SK-N-SH (cell line): ENCODE measurements around the gene C11orf65. TPM values are rescaled to one million over a fixed set of nuclear protein-coding genes. Genes with fewer than 3 reads are reported as not detected.

ENCODE experiments used
- CTCF ChIA-PET: fragments of 300-600, 350-600 bp; formaldehyde crosslinking; extraction: SDS; loops from one replicate; lab custom pipeline; 2021; lab: Yijun Ruan, JAX
- POLR2A ChIA-PET: fragments of 350-600 bp; sonication (Branson Sonifier 250); formaldehyde crosslinking; extraction: SDS; loops from one replicate; lab custom pipeline; 2020; ENCODE audit warnings: antibody characterized with exemption, inconsistent platforms; lab: Yijun Ruan, JAX
- DNase-seq: peaks from one replicate; pipeline ENCODE4 v3.0.0; 2012
- H2AFZ ChIP-seq: fragments of 200-600 bp; sonication (generic); 2 replicates; pipeline ENCODE4 v1.8.1; 2016; ENCODE audit warnings: antibody characterized with exemption, mild to moderate bottlenecking, low read depth
- H3F3A ChIP-seq: fragments of 200-600 bp; sonication (generic); replicated peaks from 2 replicates; pipeline ENCODE3; 2016; ENCODE audit warnings: antibody characterized with exemption, mild to moderate bottlenecking; ENCODE audit not compliant: insufficient read depth
- H3K27ac ChIP-seq, 2 experiments: fragments of 200-500 bp in 1 of 2; fragments of 200-600 bp in 1 of 2; sonication (Bioruptor generic) in 1 of 2; sonication (generic), shearing (Covaris generic) in 1 of 2; 2 replicates each; pipeline versions ENCODE4 v1.5.1 to v1.6.1; 2014 to 2016; ENCODE audit warnings: low read depth in 2 of 2, inconsistent platforms in 1 of 2, low read length in 1 of 2, mild to moderate bottlenecking in 1 of 2, mixed read lengths in 1 of 2
- H3K27me3 ChIP-seq: fragments of 200-600 bp; sonication (generic), shearing (Covaris generic); 2 replicates; pipeline ENCODE4 v1.6.1; 2016; ENCODE audit warnings: mixed run types; ENCODE audit not compliant: insufficient read depth
- H3K36me3 ChIP-seq, 2 experiments: fragments of 200-500 bp in 1 of 2; fragments of 200-600 bp in 1 of 2; sonication (Bioruptor generic) in 1 of 2; sonication (generic) in 1 of 2; replicated peaks in 1 of 2; 2 replicates each; pipeline versions ENCODE3 to v1.5.1; 2014 to 2016; ENCODE audit warnings: low read length in 1 of 2, mild to moderate bottlenecking in 1 of 2; ENCODE audit not compliant: insufficient read depth in 2 of 2, control insufficient read depth in 1 of 2
- H3K4me1 ChIP-seq, 2 experiments: fragments of 200-500 bp in 1 of 2; fragments of 200-600 bp in 1 of 2; sonication (Bioruptor generic) in 1 of 2; sonication (generic), shearing (Covaris generic) in 1 of 2; 2 replicates each; pipeline versions ENCODE4 v1.5.1 to v1.6.1; 2014 to 2016; ENCODE audit warnings: low read depth in 1 of 2, low read length in 1 of 2, mixed run types in 1 of 2; ENCODE audit not compliant: insufficient read depth in 2 of 2, control insufficient read depth in 1 of 2
- H3K4me2 ChIP-seq: fragments of 200-600 bp; sonication (generic), shearing (Covaris generic); 2 replicates; pipeline ENCODE4 v1.6.1; 2017; ENCODE audit warnings: mixed run types
- H3K4me3 ChIP-seq, 2 experiments: fragments of 200-500 bp in 1 of 2; fragments of 200-600 bp in 1 of 2; sonication (Bioruptor generic) in 1 of 2; sonication (generic), shearing (Covaris generic) in 1 of 2; 2 replicates each; pipeline versions ENCODE4 v1.5.1 to v1.8.1; 2014 to 2016; ENCODE audit warnings: low read depth in 2 of 2, inconsistent platforms in 1 of 2, low read length in 1 of 2, mild to moderate bottlenecking in 1 of 2, mixed read lengths in 1 of 2, moderate library complexity in 1 of 2
- H3K79me2 ChIP-seq: fragments of 200-600 bp; sonication (generic); 2 replicates; pipeline ENCODE4 v1.8.1; 2017; ENCODE audit warnings: mild to moderate bottlenecking; ENCODE audit not compliant: insufficient read depth
- H3K9ac ChIP-seq: fragments of 200-600 bp; sonication (generic); 2 replicates; pipeline ENCODE4 v1.6.1; 2017; ENCODE audit warnings: mixed run types
- H3K9me2 ChIP-seq: fragments of 200-600 bp; sonication (generic); 2 replicates; pipeline ENCODE4 v1.6.1; 2017; ENCODE audit warnings: mixed run types
- H3K9me3 ChIP-seq: fragments of 200-600 bp; sonication (generic); 2 replicates; pipeline ENCODE4 v1.6.1; 2017; ENCODE audit warnings: mixed run types, mild to moderate bottlenecking, moderate library complexity
- H4K20me1 ChIP-seq: fragments of 200-600 bp; sonication (generic); 2 replicates; pipeline ENCODE4 v1.6.1; 2017; ENCODE audit warnings: mild to moderate bottlenecking, mixed run types; ENCODE audit not compliant: insufficient read depth
- CTCF ChIP-seq: fragments of 200-600 bp; sonication (generic); IDR thresholded peaks from 2 replicates; pipeline ENCODE4 v1.6.1; 2017; ENCODE audit warnings: antibody characterized with exemption, mild to moderate bottlenecking, moderate library complexity
- ELF1 ChIP-seq: IDR thresholded peaks from 2 replicates; pipeline ENCODE4 v1.4.0; 2012
- EZH2phosphoT487 ChIP-seq: fragments of 200-600 bp; sonication (generic); IDR thresholded peaks from 2 replicates; pipeline ENCODE4 v1.6.1; 2017; ENCODE audit warnings: low read depth, mixed run types, mild to moderate bottlenecking, antibody characterized with exemption, moderate library complexity, borderline replicate concordance
- FOSL2 ChIP-seq: IDR thresholded peaks from 2 replicates; pipeline ENCODE4 v1.4.0; 2012; ENCODE audit warnings: low read depth, mild to moderate bottlenecking, moderate library complexity, borderline replicate concordance
- FOXJ3 ChIP-seq: sonication (generic); formaldehyde crosslinking; IDR thresholded peaks from 2 replicates; pipeline ENCODE4 v1.5.1; 2020; ENCODE audit warnings: mild to moderate bottlenecking, missing genetic modification reagents
- FOXM1 ChIP-seq: IDR thresholded peaks from 2 replicates; pipeline ENCODE4 v1.4.0; 2012; ENCODE audit warnings: low read depth, mild to moderate bottlenecking
- IRF3 ChIP-seq: fragments of 150-350 bp; IDR thresholded peaks from 2 replicates; pipeline ENCODE4 v1.6.1; 2016; ENCODE audit warnings: mild to moderate bottlenecking, low read depth, low read length
- PBX3 ChIP-seq: IDR thresholded peaks from 2 replicates; pipeline ENCODE4; 2012
- REST ChIP-seq: IDR thresholded peaks from 2 replicates; pipeline ENCODE4 v1.6.1; 2012; ENCODE audit warnings: mild to moderate bottlenecking, low read depth, low read length, moderate library complexity
- RFX5 ChIP-seq: IDR thresholded peaks from 2 replicates; pipeline ENCODE4 v1.6.1; 2012; ENCODE audit warnings: mild to moderate bottlenecking, improper control_type of control experiment, low read length
- SMC3 ChIP-seq: IDR thresholded peaks from 2 replicates; pipeline ENCODE4 v1.6.1; 2012; ENCODE audit warnings: low read depth, low read length, improper control_type of control experiment
- WGBS: methylation state at CpG from one replicate; pipeline ENCODE4 v1.1.6; 2017; ENCODE audit warnings: low lambda C conversion rate; 5-methylcytosine and 5-hydroxymethylcytosine counted together
- polyA plus RNA-seq, 3 experiments: library from polyadenylated mRNA; depleted of rRNA; stranded (reverse); fragments of >200 nt; gene quantifications; 2 replicates each; pipeline ENCODE4 v1.2.3, GENCODE V29; 2012

Gene C11orf65
- polyA plus RNA-seq, 1 of the 3 experiments (the other 2 are of a cell fraction), result 0.07 TPM

GRCh38 chr11:108343714-108344113, 123.6 kb downstream of the C11orf65 start:
- Histone ChIP-seq H4K20me1 (no peaks in the 10 kb centered on the region), H3K36me3 (peaks cover 26 to 28% of the 10 kb centered on the region in 2 experiments), H3K79me2 (no peaks in the 10 kb centered on the region), H3K27me3 (no peaks in the 10 kb centered on the region), H3F3A (no peaks in the 10 kb centered on the region), H3K27ac (no peak overlapping the region), H3K4me1 (no peaks in the 10 kb centered on the region)
- no peak for DNase-seq
- CTCF ChIA-PET, result no interaction called here
- no peak for TF ChIP-seq FOXM1
- TF ChIP-seq REST, result no peak
- no peak for TF ChIP-seq RFX5
- TF ChIP-seq CTCF, result no peak
- no peak for TF ChIP-seq EZH2phosphoT487
- no peak for TF ChIP-seq ELF1
- TF ChIP-seq SMC3, result no peak
- TF ChIP-seq FOSL2, result no peak
- TF ChIP-seq IRF3, result no peak
- TF ChIP-seq FOXJ3 (CRISPR knock-in tag), result no peak
- TF ChIP-seq PBX3, result no peak
- TF ChIP-seq, all 33 proteins: peak for 0
- Histone ChIP-seq H2AFZ (no peak overlapping the region), H3K9me2 (no peaks in the 10 kb centered on the region), H3K9ac (no peak overlapping the region), H3K4me3 (no peak overlapping the region), H3K9me3 (no peaks in the 10 kb centered on the region), H3K4me2 (no peak overlapping the region)
- 98% methylated on average over 2 of the region's 2 CpGs for WGBS
- POLR2A ChIA-PET, result no interaction called here
